HG03097 (cell line): ENCODE data around the gene PBLD.
"Not testable (repeated sequence)": the region's sequence is repeated elsewhere in the genome, so short reads cannot be mapped to it uniquely, and the experiment has no call there.

ENCODE experiments used
- ATAC-seq: cut with Tn5 transposase; IDR thresholded peaks from one replicate; pipeline ENCODE4 v1.9.1; 2021; ENCODE audit not compliant: unreplicated experiment, low FRiP score

The PBLD gene

GRCh38 chr10:68331455-68332258, 1.1 kb downstream of the PBLD start, which contains the start of gene HNRNPH3:
HNRNPH3 (plus strand) TSS chr10:68332064; CDS start chr10:68337222, 5,158 bp downstream.
- peak; percentile 82 for ATAC-seq

GRCh38 chr10:68330852-68331454, 1.8 kb downstream of the PBLD start:
- ATAC-seq, result no peak

- ATAC-seq, result no peak
Measured at GRCh38 chr10:68329506-68329861, 3.2 kb downstream of the PBLD start.

GRCh38 chr10:68327889-68328786, 4.6 kb downstream of the PBLD start:
- no peak for ATAC-seq

GRCh38 chr10:68324396-68324795, 8.3 kb downstream of the PBLD start:
- ATAC-seq, result not testable (repeated sequence)

GRCh38 chr10:68318331-68319059, 14.2 kb downstream of the PBLD start:
- ATAC-seq, result no peak

- no peak for ATAC-seq
Measured at GRCh38 chr10:68315582-68315981, 17.1 kb downstream of the PBLD start.

- ATAC-seq, result not testable (repeated sequence)
Measured at GRCh38 chr10:68314930-68315329, 17.8 kb downstream of the PBLD start.

- ATAC-seq, result no peak
Measured at GRCh38 chr10:68310531-68310930, 22.2 kb downstream of the PBLD start.

GRCh38 chr10:68305854-68306253, 26.9 kb downstream of the PBLD start:
- ATAC-seq, result no peak

GRCh38 chr10:68303849-68304412, 28.8 kb downstream of the PBLD start:
- ATAC-seq, result no peak

- ATAC-seq, result no peak
Measured at GRCh38 chr10:68302871-68303270, 29.9 kb downstream of the PBLD start.

GRCh38 chr10:68302503-68302823, 30.3 kb downstream of the PBLD start:
- no peak for ATAC-seq

GRCh38 chr10:68301790-68302502, 30.8 kb downstream of the PBLD start:
- no peak for ATAC-seq

GRCh38 chr10:68301301-68301700, 31.4 kb downstream of the PBLD start:
- no peak for ATAC-seq

- ATAC-seq, result no peak
Measured at GRCh38 chr10:68296843-68297663, 35.7 kb downstream of the PBLD start.

GRCh38 chr10:68290736-68291135, 42.0 kb downstream of the PBLD start:
- ATAC-seq, result no peak

GRCh38 chr10:68288717-68289116, 44.0 kb downstream of the PBLD start:
- ATAC-seq, result no peak
